ENCODE data around the gene LY6G5C.

The LY6G5C gene

DNA sequence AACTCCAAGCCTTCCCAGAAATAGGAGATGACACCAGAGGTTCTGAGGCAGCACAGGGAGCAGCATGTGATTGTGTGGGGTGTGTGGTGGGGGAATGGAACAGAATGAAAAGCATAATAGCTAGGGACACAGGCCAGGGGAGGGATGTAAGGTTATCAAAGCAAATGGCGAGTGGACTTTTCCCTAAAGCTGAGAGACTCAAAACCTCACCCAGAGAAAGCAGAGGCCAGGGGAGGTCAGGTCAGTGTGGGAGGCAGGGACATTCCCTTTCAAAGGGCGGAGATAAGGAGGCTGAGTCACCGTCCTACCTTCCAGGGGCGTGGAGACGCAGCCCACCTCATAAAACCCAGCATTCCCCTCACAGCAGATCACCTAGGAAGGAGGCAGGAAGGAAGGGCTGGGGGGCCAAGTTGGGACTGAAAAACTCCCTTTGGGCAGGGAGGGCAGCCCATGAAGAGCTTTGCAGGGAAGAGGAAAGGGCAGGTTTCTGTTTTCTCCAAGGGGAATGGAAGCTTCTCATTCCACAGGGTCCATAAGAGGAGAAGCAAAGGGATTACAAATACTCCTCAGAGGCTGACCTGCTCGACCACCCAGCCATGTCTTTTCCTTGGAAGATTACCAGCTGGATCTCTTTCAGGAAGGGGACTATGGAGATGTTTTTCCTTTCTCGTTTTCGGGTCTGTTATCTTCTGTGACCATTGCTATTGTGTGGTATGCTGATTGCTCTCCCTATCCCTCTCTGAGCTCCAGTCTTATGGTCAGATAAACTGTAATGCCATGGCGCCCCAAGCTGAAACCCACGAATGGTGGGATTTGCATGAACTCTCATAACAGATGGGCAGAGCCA lies 9.6 kb upstream of the LY6G5C start:
- no peak for DNase-seq

DNA sequence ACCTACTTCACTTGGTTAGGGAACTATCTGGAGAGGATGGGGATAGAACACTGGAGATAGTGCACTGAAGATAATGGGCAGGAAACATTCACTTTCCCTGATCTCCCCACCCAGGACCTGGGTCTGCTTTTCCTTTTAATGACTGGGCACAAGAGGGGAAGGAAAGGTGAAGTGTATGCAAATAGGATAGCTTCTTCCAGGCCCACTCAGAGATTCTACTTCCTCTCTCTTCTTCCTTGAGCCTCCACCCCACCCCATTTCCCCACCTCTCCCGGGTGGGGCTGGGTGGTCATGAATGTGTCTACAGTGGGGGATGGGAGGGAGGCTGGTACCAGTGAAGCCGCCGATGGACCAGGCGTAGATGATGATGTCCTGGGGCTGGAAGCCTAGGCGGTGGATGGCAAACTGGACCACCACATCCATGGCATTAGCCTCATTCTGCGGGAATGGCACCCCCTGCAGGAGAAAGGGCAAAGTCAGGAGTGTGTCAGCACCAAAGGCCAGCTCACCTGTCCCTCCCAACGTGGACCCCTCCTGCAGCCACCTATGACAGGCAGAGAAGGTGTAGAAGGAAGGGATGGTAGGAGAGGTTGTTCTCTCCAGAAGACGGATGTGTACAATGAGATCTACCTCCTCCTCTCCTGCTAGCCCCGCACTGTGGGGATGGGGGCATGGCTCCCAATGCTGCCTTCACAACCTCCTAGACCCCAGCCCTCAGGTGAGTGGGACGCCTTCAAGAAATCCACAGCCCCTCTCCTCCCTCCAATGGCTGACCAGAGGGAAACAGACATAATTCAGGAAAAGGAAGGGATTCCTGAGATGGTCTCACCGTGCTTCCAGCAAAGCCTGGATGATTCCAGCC lies 8.6 kb upstream of the LY6G5C start:
- no peak for DNase-seq

DNA sequence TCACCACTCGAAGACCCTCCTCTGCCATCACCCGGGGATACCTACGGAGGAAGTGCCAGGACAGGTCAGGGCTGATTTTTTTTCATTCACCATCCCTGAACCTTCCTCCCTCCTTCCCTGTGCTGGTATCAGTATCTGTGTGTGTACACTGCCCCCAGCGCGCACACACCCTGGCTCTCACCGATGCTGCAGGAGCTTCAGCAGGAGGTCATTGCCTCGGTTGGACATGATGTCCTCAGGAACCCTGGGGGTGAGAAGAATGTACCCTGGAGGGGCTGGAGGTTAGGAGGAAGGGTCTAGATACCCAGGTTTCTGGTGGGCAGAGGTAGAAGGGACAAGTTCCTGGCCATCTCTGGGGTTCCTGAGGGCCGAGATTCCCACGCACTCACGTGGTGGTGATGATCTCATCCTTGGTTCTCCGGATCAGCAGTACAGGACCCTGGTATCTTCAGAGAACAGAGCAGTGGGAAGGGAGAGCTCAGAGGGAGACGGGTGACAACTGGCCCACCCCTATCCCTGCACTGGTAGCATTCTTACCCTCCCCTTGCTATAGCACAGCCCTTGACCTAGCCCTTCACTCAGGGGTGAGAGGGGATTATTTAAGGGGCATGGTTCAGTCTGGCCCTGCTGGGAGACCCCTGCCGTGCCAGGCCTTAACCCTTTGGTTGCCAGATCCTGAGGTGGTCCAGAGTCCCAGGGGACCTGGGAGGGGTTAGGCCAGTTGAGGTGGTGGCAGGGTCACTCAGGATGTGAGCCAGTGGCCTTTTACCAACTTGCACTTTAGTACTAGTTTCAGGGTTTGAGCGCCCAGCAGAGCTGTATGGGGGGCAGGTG lies 7.2 kb upstream of the LY6G5C start:
- DNase-seq = no peak

DNA sequence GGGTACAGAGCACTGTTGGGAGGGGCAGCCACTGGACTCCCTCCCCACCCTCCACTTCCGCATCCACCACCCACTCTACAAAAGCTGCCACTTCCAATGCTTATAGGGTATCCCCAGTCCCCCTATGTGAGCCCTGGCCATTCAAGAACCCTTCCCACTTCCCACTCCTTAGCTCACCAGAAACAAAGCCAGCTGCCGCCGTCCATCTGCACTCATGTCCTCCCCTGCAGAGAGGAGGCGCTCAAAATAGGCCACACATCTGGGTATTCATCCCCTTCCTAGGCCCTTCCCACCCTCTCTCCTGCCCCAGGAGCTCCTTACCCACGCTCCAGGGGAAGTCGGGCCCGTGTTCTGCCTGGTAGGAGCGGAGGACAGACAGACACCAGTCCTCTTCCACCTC lies 6.5 kb upstream of the LY6G5C start:
- no peak for DNase-seq

DNA sequence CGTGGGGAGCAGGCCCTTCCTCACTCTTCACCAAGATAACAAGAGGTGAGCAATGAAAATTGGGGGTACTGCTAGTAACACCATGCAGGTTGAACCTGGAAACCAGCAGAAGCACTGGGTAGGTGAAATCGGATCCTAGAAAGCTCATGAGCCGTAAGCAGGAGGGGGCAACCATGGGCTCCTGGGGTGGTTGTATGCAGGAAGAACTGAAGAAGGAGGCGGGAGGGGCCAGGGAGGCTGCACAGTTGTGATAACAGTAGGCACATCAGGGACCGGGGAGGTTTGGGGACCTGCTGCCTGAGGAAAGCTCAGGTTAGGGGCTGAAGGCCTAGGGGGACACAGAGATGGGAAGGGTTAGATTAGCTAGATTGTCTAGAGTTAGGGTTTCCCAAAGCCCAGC lies 5.6 kb upstream of the LY6G5C start:
- no peak for DNase-seq

DNA sequence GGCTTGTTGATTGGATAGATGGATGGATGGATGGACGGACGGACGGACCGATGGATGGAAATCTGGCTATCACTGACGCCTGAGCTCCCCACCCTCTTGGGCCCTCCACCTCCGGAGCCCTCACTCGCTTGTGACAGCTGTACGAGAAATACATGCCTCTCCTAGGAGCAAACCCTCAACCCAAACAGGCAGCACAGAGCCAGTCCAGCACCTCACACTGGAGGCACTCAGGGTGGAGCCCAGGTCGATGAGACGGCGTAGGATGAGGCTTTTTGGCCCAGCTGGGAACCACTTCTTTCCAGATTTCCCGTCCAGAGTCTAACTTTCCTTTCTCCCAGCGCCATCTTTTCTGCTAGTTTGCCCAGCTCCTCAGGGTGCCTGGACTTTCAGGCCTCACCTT lies 2.7 kb upstream of the LY6G5C start:
- no peak for DNase-seq

DNA sequence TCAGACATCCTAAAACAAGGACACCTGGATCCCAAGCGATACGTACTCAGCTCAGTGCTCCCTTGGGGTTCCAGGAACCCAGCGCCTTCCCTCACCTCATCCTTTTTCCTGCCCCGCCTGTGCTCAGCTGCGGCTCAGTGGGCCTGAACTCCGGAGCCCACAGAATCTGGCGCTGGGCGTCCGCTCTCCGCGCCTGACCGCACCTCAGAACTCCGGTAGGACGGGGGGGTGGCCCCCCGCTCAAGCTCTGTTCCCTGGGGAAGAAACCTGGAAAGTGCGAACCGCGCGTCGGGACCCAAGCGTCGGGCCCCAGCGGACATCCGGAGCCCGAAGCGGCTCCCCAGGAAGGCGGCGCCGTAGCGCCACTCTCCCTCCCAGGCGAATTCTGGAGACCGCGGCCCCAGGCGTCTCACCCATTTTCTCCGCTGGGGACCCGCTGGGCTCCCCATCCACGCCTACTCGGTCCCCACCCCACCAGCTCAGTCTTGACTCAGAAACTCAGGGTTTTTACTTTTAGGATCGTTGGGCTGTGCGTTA lies 336 bp upstream of the LY6G5C start:
- DNase-seq = peak; percentile 76

DNA sequence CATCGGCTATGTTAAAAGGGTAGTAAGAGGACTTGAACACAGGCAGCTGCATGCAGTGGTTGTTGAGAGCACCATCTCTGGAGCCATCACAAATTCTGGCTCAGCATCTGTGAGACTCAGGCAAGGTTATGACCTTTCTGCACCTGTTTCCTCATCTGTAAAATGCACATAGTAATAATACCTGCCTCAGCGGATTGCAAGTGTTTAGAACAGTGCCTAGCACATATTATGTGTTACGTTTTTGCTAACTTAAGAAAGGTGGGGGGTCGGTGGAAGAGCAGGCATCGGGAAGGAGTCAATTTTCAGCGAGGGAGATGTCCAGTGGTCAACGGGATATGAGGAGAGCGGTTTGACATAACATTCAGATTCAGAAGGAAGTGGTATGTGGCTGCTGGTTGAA lies 2.9 kb downstream of the LY6G5C start:
- no peak for DNase-seq

DNA sequence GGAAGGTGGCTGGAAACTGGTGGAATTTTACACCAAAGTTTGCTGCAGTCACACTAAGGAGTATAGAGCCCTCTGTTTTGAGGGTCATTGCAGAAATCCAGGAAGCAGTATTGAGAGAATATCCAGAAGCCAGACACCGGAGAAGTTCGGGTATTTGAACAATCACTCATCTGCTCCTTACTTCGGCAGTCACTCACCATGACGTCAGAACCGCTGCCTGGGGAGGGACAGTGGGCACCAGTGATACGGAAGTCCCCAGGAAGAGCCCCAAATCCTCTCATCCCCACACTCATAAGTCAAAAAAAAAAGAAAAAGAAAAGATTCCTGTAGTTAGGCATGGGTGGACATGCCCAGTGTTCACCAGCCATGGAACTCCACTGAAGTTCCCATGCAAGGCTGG lies 4.0 kb downstream of the LY6G5C start:
- no peak for DNase-seq

DNA sequence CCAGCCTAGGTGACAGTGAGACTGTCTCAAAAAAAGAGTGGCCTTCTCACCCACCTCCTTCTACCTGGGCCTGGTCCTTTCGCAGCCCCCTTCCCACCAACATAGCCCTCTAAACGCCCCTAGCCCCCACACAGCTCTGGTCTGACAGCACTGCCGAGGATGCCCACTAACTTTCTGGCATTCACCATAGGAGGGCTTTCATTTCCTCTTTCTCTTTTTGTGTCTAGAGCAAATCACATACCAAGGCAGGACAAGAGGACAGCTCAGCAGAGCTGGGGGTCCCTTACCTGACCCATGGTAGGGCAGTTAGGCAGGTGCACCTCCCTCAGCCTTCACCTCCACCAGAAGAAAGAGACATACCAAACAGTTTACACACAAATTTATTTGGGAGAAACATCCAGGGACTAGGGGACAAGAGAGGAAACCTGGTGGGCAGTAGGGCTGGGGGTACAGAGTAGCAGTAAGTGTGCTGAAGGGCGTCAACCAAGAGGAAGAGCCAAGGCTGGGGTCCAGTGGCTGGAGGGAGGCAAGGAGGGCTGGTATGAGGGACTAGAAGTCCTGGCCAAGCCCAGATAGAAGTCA lies 4.5 kb downstream of the LY6G5C start:
- DNase-seq = no peak

DNA sequence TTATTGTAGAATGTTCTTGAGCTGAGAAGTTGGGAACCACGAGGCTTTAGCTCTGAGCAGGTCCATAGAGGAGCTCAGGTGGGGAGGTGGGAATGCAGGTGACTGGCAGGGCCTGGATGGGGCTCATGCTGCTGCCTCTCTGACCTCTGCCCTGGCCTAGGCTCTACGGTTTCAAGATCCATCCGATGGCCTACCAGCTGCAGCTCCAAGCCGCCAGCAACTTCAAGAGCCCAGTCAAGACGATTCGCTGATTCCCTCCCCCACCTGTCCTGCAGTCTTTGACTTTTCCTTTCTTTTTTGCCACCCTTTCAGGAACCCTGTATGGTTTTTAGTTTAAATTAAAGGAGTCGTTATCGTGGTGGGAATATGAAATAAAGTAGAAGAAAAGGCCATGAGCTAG lies 11.2 kb downstream of the LY6G5C start, which contains the start of gene LY6G5B:
Gene LY6G5B, plus strand, starts transcription at position 301 of the 400 bp plus-strand sequence. CDS start 975 bp downstream, outside the sequence.
- no peak for DNase-seq

DNA sequence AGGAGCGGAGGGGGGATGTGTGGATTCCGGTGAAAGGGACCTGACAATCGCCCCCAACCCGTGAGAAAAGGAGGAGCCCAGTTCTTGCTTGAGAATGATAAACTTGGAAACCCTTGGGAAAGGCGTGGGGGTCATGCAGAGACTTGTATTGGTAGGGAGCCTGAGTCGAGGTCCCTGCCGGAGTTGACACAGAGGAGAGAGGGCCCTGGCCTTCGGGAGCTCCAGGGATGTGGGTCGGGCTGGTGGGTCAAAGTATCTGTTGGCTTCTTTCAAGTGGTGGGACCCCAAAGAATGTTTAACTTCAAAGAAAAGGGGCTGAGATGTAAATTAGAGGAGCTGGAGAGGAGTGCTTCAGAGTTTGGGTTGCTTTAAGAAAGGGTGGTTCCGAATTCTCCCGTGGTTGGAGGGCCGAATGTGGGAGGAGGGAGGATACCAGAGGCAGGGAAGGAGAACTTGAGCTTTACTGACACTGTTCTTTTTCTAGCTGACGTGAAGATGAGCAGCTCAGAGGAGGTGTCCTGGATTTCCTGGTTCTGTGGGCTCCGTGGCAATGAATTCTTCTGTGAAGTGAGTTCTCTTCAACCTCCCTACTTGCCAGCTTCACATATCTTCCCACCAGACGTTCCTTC lies 14.4 kb downstream of the LY6G5C start:
- DNase-seq = no peak

DNA sequence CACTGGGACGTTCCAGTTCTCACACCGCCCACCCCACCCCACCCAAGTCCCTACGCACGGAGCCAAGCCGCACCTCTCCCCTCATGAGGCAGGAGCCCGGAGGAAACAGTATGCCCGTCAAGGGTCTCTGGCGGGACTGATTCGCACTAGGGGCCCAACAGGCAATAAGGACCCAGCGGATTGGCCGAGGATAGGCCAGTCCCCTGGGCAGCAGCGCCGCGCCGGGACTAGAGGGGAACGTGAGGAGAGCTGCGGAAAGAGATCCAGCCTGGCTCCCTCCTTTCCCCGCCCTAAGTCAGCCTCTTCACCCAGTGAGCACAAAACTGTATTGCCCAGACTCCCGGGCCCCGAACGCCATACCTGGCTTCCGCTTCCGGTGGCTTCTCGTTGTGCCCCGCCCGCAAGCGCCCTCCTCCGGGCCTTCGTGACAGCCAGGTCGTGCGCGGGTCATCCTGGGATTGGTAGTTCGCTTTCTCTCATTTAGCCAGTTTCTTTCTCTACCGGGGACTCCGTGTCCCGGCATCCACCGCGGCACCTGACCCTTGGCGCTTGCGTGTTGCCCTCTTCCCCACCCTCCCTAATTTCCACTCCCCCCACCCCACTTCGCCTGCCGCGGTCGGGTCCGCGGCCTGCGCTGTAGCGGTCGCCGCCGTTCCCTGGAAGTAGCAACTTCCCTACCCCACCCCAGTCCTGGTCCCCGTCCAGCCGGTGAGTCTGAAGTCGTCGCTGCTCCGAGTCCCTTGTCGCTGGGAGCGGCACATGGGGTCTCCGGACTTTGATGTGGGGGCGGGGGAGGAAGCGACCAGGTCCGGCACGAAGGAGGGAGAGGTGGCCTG lies 15.1 kb downstream of the LY6G5C start, which contains the start of gene CSNK2B:
Gene CSNK2B, plus strand, starts transcription at position 580 of the 836 bp plus-strand sequence. CDS start 752 bp downstream, outside the sequence.
- DNase-seq = peak; percentile 95

DNA sequence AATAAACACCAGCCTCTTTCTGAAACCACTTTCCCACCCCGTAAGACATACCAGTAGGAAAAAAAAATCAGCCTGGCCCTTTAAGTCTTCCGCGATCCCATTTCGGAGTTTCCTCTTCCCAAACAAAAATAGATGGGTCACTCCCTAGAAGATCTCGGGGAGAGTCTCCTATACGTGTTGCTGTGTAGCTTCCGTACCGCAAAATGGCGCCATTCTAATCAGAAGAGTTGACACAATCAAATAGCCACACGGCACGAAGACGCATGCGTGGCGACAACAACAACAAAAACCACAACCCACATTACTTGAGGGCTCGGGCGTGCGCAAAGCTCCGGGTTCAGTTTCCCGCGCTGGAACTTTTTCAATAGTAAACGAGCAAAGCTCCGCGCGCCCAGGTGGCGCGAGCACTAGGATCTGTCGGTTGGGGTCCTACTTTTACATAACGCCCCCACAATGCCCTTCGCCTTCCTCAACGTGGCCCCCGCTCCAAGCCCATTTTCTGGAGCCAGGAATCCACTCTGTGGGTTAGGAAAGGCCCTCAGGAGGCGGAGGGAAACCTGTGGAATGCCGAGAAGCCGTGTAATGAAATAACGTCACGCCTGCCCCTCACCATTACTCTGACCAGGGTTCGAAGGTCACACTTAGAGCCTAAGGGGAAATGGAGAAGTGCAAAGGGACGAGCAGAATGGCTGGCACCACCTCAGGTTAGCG lies 15.9 kb downstream of the LY6G5C start, which contains the start of gene GPANK1:
Gene GPANK1, minus strand, starts transcription at position 208 of the 711 bp plus-strand sequence. CDS start 519 bp downstream, outside the sequence.
- peak; percentile 53 for DNase-seq

DNA sequence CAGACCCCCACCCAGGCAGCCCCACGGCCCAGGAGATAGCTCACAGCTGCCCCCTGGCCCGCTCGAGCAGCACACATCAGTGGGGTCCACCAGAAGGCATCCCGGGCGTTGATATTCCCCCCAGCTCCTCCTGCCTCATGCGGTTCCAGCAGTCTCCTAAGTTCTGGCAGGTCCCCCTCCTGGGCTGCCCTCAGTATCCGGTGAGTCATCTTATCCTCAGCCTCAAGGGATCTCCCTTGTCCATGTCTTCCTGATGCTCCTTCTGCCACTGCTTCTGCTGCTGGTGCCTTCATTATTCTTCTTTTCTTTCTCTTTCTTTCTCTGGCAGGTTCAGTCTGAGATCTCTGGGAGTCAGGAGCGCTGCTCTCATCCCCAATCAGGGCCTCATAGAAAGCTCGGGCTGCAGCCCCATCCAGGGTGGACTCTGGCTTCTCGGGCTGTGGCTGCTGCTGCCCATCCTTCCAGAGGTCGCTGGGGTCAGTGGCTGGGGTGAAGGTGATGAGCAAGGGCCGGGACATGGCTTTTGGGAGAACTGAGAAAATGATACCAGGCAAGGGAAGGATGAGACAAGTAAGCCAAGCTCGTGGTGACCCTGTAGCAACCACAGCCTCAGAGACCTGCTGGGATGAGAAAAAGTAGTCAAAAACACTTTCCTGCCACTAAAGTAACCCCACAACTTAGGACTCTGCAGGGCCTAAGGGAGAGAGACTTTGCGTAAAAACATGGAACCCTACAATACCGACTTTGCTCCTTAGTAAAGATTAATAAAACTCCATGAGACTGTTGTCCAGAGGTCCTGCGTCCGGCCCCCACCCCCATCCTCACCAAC lies 16.7 kb downstream of the LY6G5C start:
- DNase-seq = peak; percentile 70

DNA sequence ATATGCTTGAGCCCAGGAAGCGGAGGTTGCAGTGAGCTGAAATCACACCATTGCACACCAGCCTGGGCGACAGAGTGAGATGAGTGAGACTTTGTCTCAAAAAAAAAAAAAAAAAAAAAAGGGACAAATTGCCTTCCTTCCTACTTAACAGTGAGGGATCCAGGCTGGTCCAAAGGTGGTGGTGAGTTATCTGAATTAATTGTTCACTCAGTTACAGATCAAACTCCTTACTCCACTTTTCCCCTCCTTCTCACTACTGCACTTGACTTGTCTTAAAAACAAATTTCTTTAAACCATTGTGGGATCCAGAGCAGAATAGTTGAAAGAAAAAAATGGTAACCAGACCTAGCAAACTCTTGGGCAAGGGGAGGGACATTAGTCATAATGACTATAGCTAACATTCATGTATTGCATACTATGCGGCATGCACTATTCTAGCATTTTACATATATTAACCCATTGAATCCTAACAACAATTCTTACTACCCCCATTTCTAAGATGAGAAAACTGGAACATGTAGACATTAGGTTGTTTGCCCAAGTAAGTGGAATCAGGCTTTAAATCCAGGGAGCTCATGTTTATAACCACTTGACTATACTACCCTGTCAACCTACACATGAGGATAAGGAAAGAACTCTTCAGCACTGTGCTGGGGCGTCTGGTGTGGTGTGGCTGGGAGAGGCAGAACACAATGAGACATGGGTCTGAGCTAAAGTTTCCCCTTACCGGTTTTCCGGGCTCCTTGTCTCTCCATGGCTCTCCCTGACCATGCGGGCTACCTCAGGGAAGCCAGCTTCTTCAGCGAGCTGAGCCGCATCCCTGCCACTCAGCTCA lies 17.5 kb downstream of the LY6G5C start:
- DNase-seq = no peak

DNA sequence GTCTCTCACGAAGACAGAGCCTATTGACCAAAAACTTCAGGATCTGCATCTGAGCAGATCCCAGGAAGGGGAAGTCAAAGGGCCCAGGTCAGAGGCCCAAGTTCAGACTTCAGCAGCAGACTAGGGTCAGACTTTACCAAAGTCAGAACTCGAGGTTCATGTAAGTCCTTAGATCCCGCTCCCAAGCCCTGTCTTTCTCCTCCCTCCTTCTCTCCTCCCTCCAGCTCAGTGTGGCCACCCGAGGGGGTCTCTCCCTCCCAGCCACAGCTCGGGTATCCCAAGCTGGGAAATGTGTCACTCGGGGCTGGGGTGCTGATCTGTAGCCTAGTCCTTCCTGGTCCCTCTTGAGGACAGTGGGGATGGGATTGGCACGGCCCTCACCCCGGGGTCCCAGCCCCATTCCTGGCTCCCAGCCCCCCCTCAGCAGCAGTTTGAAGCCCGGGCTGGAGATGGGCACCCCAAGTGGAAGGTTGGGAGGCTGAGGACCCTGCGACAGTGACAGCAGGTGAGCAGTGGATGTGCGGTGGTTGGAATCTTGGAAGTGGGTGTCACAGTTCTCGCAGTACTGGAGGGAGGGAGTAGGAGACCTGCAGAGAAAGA lies 18.6 kb downstream of the LY6G5C start:
- DNase-seq = no peak
